Putamen (tissue), 1 donor: ENCODE results near the gene OR51T1.
"Not testable (repeated sequence)": the region's sequence is repeated elsewhere in the genome, so short reads cannot be mapped to it uniquely, and the experiment has no call there.

ENCODE experiments used
- DNase-seq: peaks from one replicate; pipeline ENCODE4 v3.0.0-alpha.2; 2016; ENCODE audit warnings: low spot score

OR51T1 gene, protein sequence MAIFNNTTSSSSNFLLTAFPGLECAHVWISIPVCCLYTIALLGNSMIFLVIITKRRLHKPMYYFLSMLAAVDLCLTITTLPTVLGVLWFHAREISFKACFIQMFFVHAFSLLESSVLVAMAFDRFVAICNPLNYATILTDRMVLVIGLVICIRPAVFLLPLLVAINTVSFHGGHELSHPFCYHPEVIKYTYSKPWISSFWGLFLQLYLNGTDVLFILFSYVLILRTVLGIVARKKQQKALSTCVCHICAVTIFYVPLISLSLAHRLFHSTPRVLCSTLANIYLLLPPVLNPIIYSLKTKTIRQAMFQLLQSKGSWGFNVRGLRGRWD

GRCh38 chr11:4881860-4882500, at the start of gene OR51T1:
TSS of gene OR51T1 (plus strand) at chr11:4881900. CDS start at chr11:4881900, 0 bp downstream.
- no peak for DNase-seq

- no peak for DNase-seq
These were observed 41.7 kb upstream of the OR51T1 start for GRCh38 chr11:4839851-4840549.

DNA sequence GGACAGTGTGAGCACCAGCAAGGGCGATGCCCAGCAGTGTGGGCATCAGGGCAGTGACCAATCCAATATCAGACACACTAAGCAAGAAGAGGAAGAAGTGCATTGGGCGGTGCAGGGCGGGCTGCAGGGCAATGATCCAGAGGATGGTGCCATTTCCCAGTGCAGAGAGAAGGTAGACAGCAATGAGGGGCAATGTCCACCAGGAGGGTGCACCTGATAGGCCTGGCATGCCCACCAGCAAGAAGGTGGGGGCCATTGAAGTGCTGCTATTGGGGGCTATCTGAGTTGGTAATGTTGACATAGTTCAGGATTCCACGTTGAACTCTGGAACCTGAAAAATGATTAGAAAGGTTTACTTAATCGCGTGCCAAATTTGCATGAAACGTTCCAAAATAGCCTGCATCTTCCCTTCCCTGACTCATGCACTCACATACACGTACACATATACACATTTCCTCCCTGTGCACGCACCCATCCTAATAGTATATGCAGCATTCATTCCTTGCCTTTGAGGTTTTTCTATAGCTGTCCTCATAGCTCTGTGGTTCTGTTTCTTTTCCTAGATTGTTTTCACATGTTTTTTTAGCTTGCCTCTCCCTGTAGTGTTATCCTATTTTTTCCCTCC, 32.7 kb upstream of the OR51T1 start, which contains the start of gene OR51S1:
Gene OR51S1, minus strand, starts transcription at position 301 of the 625 bp plus-strand sequence. Its CDS starts 0 bp downstream, at position 301.
- no peak for DNase-seq

- no peak for DNase-seq
These were observed 30.7 kb upstream of the OR51T1 start for GRCh38 chr11:4851033-4851432.

- not testable (repeated sequence) for DNase-seq
These were observed 27.4 kb upstream of the OR51T1 start for GRCh38 chr11:4854286-4854685.

GRCh38 chr11:4862447-4863236, 19.1 kb upstream of the OR51T1 start:
- DNase-seq, result no peak

DNA sequence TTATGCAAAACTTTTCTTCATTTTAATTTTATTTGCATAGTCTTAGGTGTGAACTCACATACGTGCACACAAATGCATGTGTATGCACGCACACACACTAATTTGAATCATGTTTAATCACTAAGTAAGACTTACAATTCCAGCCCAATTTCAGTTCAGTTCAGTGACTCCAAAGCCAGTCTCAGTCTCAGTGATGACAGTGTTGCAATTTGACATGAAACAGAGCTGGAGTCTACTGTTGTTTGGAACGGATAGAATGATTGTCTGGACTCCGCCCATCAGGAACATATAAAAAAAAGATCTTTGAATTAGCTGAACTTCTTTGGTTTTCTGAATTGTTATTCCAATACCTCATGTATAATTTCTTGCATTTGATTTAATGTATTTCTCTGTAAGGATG, 17.8 kb upstream of the OR51T1 start:
- DNase-seq, result no peak

- DNase-seq, result no peak
These were observed 15.8 kb upstream of the OR51T1 start for GRCh38 chr11:4865855-4866254.

GRCh38 chr11:4881188-4881587, 512 bp upstream of the OR51T1 start:
- no peak for DNase-seq

DNA sequence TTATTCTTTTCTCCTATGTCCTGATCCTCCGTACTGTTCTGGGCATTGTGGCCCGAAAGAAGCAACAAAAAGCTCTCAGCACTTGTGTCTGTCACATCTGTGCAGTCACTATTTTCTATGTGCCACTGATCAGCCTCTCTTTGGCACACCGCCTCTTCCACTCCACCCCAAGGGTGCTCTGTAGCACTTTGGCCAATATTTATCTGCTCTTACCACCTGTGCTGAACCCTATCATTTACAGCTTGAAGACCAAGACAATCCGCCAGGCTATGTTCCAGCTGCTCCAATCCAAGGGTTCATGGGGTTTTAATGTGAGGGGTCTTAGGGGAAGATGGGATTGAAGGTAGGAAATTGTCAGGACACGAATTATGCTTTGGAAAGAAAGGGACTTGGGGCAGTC, 843 bp downstream of the OR51T1 start:
- DNase-seq, result no peak

GRCh38 chr11:4884361-4884760, 2.7 kb downstream of the OR51T1 start:
- DNase-seq, result no peak

DNA sequence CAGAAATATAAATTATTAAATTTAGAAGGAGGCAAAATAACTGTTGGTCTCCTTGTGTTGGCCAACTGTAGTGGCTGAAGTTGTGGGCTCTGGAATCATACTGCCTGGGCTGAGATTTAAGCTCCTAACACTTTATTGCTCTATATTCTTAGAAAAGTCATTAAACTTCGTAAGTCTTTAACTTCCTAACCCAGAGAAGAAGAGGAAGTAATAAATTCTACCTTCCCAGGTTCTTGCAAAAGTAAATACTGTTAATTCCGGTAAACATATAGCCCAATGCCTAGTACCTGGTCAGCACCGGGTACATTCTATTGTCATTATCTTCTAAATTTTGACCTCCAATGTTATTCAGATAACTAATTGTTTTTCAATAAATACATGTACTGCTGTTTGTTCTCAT, 4.5 kb downstream of the OR51T1 start:
- no peak for DNase-seq

- no peak for DNase-seq
These were observed 5.9 kb downstream of the OR51T1 start for GRCh38 chr11:4887591-4887990.

GRCh38 chr11:4890279-4890678, 8.6 kb downstream of the OR51T1 start:
- DNase-seq, result no peak

DNA sequence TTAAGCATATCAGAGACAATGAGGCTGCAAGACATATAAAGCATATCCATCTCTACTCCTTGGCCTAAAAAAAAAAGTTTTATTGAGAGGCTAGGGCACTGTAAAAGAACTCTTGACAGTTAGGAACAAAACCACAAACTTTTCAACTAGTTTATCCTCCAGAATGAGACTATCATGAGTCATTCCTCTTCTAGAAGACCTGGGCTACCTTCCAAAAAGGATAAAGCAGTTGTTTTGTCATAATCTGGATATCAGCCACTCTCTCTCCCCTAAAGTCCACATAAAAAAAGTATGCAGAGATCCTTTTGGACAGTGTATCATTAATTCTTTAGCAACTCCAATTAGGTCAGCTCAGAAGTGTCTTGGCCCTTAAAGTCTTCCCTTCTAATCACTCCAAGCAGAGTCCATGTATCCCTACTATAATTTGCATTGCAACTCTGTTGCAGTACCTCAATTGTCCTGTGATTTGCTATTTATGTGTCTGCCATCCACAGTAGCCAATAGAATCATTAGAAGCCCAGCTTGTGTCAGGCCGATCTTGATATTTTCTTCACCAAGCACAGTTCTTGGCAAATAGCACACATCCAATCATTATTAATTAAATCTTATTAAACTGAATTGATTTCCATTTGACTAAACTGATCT, 10.4 kb downstream of the OR51T1 start:
- no peak for DNase-seq

- DNase-seq, result no peak
These were observed 21.8 kb downstream of the OR51T1 start, which contains the start of gene OR51A7 for GRCh38 chr11:4903484-4903883. TSS of gene OR51A7 (plus strand) at chr11:4903783. CDS start at chr11:4907370, 3,587 bp downstream.

- no peak for DNase-seq
These were observed 34.9 kb downstream of the OR51T1 start for GRCh38 chr11:4916581-4916980.

DNA sequence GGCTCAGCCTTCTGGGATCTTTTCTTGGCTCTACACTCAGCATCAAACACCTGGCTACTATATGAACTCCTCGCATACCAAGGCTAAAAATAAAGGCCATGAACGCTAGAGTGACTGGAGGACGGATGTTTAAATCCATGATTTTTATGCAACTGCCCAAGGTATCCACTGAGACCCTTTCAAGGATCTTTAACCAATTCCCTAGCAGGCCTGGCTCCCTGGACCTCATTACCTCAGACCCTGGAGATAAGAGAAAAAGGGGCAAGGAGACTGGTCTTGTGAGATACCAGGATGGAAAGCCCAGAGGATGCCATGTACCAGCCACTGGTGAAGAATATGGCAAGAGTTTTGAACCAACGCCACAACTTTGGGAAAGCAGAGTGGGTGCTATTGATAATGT, 37.5 kb downstream of the OR51T1 start, which contains the start of gene OR51G2:
Gene OR51G2, minus strand, starts transcription at position 101 of the 400 bp plus-strand sequence. CDS start 3,687 bp downstream, outside the sequence.
- DNase-seq, result no peak

GRCh38 chr11:4921796-4922195, 40.1 kb downstream of the OR51T1 start:
- DNase-seq, result no peak

DNA sequence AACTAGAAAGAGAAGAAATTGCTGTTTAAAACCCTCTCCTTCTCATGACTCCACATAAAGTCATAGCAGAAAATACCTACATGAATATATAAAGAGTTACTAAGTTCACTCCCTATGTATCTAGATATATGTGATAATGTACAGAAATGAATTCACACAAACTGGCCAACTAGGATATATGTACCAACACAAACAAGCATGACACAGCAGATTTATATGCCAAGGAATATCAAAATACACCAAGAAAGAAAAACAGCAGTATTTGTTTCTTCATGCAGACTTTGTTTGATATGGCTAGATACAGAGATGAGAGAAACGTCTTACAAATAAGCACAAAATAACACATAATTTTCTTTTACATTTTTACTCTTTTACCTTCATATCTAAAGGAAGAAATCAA, 40.6 kb downstream of the OR51T1 start:
- no peak for DNase-seq

DNA sequence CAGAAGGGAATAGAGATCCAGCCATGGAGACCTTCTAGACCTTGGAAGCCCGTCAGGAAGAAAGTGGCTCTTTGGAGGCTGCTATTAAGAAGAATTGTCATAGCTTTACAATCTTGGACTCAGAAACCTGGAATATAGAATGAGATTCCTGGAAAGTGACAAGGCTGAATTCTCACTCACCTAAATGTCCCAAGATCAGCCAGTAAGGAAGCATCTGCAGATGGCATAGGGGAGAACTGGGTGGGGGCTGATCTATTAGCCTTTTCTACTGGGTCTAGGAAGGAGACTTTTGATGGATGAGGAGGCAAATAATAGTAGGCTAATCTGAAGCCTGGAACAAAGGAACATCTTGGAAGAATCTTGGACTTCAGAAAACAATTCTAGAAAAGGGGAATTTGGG, 42.5 kb downstream of the OR51T1 start, which contains the start of gene OR51G1:
Gene OR51G1, minus strand, starts transcription at position 101 of the 400 bp plus-strand sequence. Its CDS starts 0 bp downstream, at position 101.
- DNase-seq, result no peak
